BJ (cell line): Measurements from ENCODE around the gene FHAD1. TPM values are rescaled to one million over a fixed set of nuclear protein-coding genes. Genes with fewer than 3 reads are reported as not detected.

Experiments
- CTCF ChIA-PET: fragments of 350-600 bp; formaldehyde crosslinking; extraction: SDS; loops from one replicate; lab custom pipeline; 2021; ENCODE audit warnings: antibody characterized with exemption, inconsistent platforms; lab: Yijun Ruan, JAX
- POLR2A ChIA-PET: fragments of 300-600 bp; sonication (Branson Sonifier 250); formaldehyde crosslinking; extraction: SDS; loops from one replicate; lab custom pipeline; 2021; ENCODE audit warnings: antibody characterized with exemption; lab: Charles Lee
- DNase-seq: peaks from one replicate; pipeline ENCODE4 v3.0.0-alpha.2; 2011; ENCODE audit warnings: low read depth
- H3K27me3 ChIP-seq: 2 replicates; pipeline ENCODE4 v1.6.0; 2011; ENCODE audit warnings: low read length; ENCODE audit not compliant: control insufficient read depth, insufficient read depth
- H3K36me3 ChIP-seq: 2 replicates; pipeline ENCODE4 v1.5.1; 2011; ENCODE audit warnings: low read length; ENCODE audit not compliant: control insufficient read depth, insufficient read depth
- H3K4me3 ChIP-seq: 2 replicates; pipeline ENCODE4 v1.5.1; 2011; ENCODE audit warnings: low read depth, mild to moderate bottlenecking, control low read depth, low read length
- polyA plus RNA-seq: library from polyadenylated mRNA; depleted of rRNA; stranded (reverse); fragments of >200 nt; gene quantifications from 2 replicates; pipeline ENCODE4 v1.2.3, GENCODE V29; 2011
- TF ChIP-seq, protein P1 (sequence below): IDR thresholded peaks from 2 replicates; pipeline ENCODE4 v1.5.1; 2011; ENCODE audit warnings: low read depth, mild to moderate bottlenecking, control low read depth, inconsistent platforms, low read length, moderate library complexity; ENCODE audit not compliant: insufficient read depth

Gene FHAD1
- polyA plus RNA-seq, 1 experiment = not detected

DNA sequence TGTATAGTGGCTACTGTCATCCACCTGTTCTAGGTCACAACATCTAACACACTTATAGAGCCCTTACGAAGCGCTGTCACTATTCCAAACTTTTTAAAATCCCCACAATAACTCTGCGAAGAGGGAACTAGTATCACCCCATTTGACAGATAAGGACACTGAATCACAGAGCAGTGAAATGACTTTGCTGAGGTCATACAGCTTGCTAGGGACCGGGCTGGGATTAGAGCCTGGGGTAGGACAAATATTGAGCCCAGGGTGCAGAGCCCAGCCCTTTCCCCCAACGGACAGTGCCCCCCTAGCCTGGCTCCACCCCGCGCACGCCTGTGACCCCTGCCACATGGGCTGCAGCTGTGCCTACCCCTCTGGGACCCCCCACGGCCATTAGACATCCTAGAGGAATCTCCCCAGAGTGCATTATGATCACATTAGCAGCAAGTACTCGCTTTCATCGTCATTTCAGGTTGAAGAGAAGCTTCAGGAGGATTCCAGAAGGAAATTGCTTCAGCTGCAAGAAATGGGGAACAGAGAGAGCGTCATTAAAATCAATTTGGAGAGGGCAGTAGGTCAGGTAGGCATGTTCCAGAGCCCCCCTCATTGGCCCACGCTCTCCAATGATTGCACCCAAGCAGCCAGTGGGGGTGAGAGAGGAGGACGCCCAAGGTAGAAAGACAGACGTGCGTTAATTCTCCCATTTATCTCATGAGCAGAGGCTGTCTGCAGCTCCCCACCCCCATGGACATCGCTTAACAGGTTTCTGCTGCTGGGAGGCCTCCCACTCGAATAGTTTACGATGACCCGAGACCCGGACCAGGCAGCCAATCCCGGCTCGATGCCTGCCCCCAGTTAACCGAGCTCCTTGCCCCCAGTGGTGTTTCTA is 77.2 kb downstream of the FHAD1 start:
- CTCF ChIA-PET = interaction anchor here (0.5 to 7.2 kb wide), 32 partner anchors 8 to 198 kb away, joined by 3 to 242 read pairs (median 5); partner anchors contain the start of gene CTRC
- Histone ChIP-seq H3K4me3 (no peak overlapping the region), H3K27me3 (peaks cover 1% of the 10 kb centered on the region; the same call in 1 of the 2 replicates), H3K36me3 (no peaks in the 10 kb centered on the region)
- TF ChIP-seq, protein P1, sequence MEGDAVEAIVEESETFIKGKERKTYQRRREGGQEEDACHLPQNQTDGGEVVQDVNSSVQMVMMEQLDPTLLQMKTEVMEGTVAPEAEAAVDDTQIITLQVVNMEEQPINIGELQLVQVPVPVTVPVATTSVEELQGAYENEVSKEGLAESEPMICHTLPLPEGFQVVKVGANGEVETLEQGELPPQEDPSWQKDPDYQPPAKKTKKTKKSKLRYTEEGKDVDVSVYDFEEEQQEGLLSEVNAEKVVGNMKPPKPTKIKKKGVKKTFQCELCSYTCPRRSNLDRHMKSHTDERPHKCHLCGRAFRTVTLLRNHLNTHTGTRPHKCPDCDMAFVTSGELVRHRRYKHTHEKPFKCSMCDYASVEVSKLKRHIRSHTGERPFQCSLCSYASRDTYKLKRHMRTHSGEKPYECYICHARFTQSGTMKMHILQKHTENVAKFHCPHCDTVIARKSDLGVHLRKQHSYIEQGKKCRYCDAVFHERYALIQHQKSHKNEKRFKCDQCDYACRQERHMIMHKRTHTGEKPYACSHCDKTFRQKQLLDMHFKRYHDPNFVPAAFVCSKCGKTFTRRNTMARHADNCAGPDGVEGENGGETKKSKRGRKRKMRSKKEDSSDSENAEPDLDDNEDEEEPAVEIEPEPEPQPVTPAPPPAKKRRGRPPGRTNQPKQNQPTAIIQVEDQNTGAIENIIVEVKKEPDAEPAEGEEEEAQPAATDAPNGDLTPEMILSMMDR = no peak
- POLR2A ChIA-PET = no interaction called here
- DNase-seq = no peak

DNA sequence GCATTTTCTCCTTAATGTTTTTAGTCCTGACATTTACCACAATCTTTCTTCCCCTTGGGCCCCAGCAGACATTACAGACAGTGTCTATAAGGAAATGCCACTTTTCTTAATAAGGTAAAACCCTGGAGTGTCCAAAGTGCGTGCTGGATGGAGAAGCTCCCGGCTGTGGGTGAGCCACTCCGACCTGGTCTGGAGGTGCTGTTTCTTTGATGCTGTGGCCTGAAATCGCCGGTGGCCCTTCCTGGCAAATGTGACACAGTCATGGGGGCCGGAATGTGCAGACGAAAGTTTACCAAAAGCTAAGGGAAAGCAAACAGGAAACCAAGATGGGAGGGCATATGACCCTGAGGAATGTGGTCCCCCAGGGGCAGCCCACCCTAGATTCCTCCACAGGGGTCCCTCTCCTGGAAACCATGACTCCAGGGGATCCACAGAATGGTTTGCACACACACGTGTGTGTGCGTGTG is 77.9 kb downstream of the FHAD1 start:
- Histone ChIP-seq H3K36me3 (no peaks in the 10 kb centered on the region), H3K27me3 (peaks cover 1% of the 10 kb centered on the region; the same call in 1 of the 2 replicates), H3K4me3 (no peak overlapping the region)
- TF ChIP-seq, protein P1 = no peak
- CTCF ChIA-PET = interaction anchor here (0.6 to 7.2 kb wide), 12 partner anchors 9 to 173 kb away, joined by 3 to 242 read pairs (median 6); partner anchors contain the start of gene CTRC
- POLR2A ChIA-PET = no interaction called here
- no peak for DNase-seq

- POLR2A ChIA-PET = no interaction called here
- CTCF ChIA-PET = interaction anchor here (0.6 to 7.2 kb wide), 4 partner anchors 9 to 173 kb away, joined by 4 to 242 read pairs (median 4); no protein-coding TSS in a partner anchor
- DNase-seq = no peak
These were observed 78.5 kb downstream of the FHAD1 start for GRCh38 chr1:15325375-15326085.

GRCh38 chr1:15326691-15327588 is 79.9 kb downstream of the FHAD1 start:
- ChIA-PET POLR2A (no interaction called here), CTCF (no interaction called here)
- Histone ChIP-seq H3K4me3 (no peak overlapping the region), H3K36me3 (no peaks in the 10 kb centered on the region), H3K27me3 (peaks cover 1% of the 10 kb centered on the region; the same call in 1 of the 2 replicates)
- TF ChIP-seq, protein P1 = no peak
- peak; percentile 65 for DNase-seq

More at GRCh38 chr1:15325375-15326085, 78.5 kb downstream of the FHAD1 start:
- Histone ChIP-seq H3K4me3 (no peak overlapping the region), H3K36me3 (no peaks in the 10 kb centered on the region), H3K27me3 (peaks cover 1% of the 10 kb centered on the region; the same call in 1 of the 2 replicates)
- TF ChIP-seq, protein P1 = no peak
